ENCODE results near the gene PNKD.
"Not testable (repeated sequence)": the region's sequence is repeated elsewhere in the genome, so short reads cannot be mapped to it uniquely, and the experiment has no call there.

PNKD gene

DNA sequence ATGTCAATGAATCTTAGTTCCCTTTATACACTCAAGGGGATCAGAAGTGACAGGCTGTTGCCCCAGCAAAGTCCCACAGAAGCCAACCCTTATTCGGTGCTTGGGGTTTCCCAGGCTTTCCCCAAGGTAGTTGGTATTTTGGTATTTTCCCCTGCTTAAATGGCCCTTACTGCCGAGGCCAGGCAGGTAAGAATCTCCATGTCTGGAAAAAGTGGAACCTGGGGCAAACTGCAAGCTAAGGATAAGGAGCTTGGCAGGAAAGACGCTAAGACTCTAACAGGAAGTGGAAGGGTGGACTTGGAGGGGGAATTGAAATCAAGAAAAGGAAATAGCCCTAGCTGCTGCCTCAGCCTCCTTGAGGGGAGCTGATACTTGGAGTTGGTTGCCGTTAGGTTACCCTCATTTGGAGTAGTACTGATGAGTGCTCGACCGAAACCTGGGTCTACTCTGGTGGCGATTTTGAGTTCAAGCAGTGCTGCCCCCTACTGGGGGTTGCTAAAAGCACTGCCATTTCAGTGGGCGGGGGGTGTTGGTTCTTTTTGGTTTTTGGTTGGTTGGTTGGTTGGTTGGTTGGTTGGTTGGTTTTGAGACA is 12.8 kb upstream of the PNKD start:
- no peak for DNase-seq

DNA sequence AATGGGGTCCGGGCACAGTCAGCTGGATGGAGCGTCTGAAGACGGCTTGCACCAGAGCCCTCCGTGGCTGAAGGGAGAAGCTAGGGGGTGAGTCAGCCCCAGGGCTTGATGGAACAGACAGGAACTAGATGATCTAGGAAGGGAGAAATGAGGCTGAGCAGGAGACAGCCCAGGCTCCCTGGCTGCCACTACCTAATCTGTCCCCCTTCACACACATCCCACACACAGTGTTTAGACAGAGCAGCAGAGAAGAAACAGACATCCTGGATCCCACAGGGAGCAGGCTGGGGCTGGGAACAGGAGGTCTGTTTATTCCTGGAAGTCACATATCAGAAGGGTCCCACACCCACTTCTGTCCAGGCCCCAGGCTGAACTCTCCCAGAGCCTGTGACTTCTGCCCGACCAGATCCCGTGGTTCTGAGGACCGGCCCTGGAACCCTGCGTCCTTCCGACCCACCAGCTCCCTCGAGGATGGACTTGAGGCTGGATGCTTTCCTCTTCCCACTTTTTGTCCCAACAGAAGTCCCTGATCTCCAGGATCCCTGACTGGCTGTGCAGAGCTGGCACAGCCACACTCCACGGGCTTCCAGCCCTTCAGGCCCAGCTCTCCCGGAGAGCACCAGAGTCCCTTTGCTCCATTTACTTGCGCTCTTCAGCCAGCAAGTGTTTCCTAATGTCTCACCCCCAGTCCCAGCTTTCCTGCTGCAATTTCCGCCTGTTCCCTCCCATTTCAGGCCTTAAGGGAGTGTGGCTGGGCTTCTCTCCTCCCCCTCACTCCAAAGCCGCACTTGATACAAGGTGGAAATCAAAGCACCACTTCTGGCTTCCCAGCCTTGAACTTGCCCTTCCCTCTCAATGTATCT is 11.0 kb upstream of the PNKD start:
- DNase-seq: peak; percentile 19

DNA sequence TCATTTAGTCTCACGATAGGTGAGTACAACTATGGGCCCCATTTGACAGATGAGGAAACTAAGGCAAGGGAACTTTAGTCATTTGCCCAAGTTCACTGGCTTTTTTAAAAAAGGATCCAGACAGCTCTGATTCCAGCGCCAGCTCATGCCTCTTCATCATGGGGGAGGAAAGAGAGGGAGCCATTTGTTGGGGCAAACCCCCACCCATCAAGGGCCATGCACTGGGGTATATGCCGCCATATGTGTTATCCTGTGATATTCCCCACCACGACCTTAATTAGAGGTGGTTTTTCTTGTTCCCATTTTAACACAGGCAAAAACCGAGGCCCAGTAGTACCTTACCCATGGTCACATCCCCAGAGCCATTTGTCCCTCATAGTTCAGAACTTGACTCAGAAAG is 10.2 kb upstream of the PNKD start:
- DNase-seq: no peak

DNA sequence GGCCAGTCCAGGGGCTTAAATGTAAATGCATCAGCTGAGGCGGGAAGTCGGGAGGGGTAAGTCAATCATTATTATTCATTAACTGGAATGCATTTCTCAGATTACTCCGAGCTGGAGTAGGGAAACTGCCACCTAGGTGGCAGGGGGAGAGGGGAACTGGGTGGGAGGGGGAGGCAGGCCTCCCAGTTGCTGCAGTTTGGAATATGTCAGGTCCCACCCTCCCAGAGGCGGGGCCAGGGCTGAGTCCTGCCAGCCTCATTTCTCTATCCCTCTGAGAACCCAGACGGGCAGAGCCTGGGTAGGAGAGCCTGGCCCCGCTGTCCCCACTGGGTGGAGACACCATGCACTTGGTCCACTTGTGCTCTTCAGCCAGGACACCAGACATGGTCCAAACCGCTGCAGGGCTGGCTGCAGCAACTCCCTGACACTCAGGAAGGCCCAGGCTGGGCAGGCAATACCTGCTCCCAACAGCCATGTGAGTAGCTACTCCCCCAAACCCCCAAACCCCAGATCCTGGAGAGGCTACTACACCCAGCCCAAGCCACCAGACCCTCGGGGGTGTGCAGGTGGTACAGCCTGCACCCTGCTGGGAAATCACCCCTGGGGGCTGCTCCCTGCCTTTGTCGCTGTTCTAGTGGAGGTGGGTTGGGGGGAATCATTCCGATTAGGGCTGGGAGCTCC is 9.4 kb upstream of the PNKD start, which contains the start of gene GPBAR1:
Gene GPBAR1 (plus strand): TSS at position 274 of the 681 bp plus-strand sequence. CDS start 1,710 bp downstream, outside the sequence.
- no peak for DNase-seq

DNA sequence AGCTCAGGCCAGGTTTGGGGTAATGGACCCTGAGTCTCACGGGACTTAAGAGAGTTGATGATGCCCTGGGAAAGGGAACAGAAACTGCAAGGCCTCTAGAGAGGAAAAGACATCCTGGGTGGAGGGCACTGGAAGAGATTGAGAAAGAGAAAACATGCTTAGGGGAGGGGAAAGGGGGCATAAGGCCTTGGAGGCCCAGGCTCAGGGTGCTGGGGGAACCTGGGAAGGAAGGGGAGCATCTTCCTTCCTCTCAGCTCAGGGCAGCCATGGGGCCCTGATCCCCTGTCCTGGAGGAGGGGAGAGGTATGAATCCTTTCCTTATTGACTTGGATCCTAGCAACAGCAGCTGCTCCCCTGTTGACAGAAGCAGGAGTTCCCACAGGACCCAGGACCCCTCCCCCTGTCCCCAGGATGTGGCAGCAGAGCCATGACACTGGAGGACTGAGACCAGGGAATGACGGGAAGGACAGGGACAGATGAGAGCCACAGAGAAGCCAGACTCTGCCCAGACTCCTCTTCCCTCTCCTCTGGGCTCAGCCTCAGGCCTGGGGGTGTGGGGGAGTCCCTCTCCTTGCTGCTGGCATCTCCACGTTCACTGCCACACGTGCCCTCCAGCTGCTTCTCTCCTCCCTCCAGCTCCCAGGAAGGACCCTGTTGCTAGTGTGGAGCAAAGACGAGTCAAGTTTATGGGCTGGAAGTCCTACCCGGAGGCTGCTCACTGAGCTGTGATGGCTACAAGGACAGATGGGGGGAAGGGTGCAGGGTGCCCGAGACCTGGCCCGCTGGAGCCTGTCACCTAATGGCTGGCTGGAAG is 8.7 kb upstream of the PNKD start:
- DNase-seq: no peak

DNA sequence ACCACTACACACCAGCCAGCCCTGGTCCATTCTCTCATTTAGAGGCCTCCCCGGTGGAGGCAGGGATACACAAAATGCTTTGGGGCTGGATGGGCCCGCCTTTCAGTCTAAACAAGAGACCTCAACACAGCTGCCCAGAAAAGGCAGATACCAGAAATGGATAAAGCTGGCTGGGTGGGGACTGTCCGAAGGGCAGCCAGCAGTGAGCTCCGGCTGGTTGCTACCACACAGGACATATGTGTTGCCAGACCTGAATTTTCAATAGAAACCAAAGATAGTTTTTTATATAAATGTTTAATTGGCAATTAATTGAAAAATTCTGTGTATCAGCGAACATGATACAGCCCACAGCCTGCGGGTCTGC is 8.1 kb upstream of the PNKD start:
- no peak for DNase-seq

DNA sequence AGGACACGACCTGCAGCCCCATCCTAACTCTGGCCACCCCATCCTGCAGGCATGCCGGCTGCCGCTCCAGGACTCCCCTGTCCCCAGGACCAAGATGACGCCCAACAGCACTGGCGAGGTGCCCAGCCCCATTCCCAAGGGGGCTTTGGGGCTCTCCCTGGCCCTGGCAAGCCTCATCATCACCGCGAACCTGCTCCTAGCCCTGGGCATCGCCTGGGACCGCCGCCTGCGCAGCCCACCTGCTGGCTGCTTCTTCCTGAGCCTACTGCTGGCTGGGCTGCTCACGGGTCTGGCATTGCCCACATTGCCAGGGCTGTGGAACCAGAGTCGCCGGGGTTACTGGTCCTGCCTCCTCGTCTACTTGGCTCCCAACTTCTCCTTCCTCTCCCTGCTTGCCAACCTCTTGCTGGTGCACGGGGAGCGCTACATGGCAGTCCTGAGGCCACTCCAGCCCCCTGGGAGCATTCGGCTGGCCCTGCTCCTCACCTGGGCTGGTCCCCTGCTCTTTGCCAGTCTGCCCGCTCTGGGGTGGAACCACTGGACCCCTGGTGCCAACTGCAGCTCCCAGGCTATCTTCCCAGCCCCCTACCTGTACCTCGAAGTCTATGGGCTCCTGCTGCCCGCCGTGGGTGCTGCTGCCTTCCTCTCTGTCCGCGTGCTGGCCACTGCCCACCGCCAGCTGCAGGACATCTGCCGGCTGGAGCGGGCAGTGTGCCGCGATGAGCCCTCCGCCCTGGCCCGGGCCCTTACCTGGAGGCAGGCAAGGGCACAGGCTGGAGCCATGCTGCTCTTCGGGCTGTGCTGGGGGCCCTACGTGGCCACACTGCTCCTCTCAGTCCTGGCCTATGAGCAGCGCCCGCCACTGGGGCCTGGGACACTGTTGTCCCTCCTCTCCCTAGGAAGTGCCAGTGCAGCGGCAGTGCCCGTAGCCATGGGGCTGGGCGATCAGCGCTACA is 7.4 kb upstream of the PNKD start:
- no peak for DNase-seq

DNA sequence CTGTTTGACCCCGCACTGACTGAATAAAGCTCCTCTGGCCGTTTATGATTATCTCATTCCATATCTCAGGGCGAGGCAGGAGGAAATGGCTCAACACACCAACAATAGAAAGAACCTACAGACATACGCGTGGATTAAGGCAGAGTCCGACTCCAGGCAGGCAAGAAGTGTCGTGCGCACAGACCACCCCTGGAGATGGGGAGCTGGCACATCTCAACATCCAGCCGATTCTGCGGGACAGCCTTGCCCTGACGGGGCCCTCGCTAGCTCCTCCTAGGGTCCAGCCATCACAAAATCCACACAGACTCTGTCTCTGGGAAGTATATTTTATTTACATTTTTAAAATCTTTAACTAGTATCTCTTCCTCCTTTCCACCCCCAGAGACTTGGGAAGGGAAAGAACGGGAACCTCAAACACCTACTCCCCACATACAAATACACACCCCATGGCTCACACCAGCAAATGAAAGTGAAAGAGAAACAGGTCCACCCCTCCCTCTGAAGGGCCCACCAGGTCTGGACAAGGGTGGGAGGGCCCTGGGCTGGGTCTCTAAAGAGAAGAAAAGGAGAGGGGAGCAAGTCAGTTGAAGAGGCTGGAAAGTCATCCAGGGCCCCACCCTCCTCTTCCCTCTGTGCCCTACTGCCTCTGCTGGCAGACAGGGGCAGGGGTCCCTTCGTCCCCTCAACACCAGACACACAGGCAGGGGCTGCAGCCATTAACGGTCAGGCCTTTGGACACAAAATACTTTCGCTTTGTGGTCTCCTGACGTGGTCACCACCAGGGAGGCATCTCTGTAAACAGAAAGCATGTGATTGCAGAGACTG is 6.3 kb upstream of the PNKD start:
- DNase-seq: no peak

DNA sequence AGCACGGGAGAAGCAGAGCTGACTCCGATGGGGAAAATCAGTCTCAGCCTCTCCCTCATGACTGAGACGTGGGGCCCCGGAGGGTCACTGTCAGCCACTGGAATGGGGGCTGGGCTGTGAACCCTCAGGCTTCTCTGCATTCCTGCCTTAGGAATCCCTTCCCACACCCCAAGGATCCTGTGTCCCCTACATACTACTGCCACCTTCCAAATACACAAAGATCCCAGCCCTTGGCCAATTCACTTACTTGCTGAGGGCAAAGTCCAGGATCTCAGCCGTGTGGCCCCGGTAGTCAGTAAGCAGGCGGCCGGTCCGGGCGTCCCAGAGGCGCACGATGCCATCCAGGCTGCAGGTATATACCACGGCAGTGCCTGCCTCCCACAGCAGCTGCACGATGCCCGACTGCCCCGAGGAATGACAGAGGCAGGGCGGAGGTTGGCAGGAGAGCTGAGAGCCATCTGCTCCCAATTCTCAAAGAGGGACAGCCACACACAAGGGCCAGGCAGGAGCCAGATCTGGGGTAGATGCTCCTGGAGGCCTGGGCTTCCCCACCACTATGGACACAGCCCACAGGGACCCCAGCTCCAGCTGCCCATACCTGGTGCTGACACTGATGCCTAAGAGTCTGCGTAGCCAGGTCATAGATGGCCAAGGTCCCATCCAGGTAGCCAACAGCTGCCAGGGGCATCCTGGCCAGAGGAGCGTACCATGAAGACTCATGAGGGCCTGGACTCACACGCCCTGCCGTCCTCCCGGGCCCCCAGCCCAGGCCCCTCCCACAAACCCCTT is 5.4 kb upstream of the PNKD start:
- no peak for DNase-seq

DNA sequence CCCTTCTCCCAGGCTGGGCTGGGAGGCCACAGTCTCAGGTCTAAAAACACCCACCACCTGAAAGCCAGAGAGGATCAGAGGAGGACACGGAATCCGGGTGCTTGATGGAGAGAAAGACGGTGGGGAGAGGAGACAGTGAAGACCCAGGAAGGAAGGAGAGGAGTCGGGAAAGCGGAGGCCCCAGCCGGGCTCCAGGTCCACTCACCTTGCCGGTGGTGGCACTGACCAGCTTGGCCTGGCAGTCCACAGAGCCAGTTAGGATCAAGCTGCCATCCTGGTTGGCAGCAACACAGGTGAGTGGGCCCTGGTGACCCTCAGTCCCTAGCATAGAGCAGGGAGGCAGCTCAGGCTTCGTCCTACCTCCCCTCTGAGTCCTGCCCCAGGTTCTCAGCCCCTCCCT is 4.7 kb upstream of the PNKD start:
- DNase-seq: no peak

DNA sequence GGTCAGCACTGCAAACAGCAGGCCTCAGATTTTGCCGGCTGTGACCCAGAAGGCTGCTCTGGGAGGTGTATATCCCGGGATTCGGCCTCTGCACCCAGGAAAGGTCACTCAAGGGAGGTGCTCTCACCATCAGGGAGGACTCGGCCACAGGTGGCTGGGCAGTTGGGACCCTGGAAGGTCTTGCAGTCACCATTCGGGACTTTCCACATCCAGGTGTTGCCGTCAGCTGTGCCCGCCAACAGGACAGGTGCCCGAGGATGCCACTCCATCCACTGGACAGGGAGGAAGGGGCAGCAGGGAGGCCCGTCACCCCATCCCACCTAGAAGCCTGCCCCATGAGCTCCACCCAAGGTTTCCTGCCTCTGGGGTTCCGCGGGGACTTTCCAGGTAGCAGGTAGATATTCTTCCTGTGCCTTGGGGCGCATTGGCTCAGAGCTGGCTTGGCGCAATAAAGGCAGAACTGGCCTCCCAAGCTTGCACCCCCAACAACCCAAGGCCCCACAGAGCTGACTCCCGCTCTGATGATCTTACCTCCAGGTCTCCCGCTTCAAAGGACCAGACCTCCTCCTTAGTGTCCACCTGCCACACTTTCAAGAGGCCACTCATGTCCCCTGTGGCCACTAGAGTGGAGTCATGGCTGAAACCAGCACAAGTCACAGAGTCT is 3.9 kb upstream of the PNKD start:
- no peak for DNase-seq

DNA sequence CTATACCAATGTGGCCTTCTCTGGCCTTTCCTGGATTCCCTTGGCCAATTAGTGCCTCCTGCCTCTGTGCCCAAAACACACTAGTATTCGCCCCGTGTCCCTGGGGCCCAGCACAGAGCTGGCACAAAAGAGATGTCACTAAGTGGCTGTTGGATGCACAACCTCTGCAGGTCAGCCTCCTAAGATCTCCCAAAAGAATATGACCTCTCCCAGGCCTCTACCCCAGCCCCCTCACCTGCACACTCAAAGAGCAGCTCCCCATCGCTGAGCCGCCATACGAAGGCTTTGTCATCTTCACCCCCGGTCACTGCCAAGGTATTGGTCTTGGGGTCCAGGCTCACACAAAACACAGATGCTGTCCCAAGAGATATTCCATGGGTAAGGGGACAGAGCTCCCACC is 3.1 kb upstream of the PNKD start:
- DNase-seq: no peak

DNA sequence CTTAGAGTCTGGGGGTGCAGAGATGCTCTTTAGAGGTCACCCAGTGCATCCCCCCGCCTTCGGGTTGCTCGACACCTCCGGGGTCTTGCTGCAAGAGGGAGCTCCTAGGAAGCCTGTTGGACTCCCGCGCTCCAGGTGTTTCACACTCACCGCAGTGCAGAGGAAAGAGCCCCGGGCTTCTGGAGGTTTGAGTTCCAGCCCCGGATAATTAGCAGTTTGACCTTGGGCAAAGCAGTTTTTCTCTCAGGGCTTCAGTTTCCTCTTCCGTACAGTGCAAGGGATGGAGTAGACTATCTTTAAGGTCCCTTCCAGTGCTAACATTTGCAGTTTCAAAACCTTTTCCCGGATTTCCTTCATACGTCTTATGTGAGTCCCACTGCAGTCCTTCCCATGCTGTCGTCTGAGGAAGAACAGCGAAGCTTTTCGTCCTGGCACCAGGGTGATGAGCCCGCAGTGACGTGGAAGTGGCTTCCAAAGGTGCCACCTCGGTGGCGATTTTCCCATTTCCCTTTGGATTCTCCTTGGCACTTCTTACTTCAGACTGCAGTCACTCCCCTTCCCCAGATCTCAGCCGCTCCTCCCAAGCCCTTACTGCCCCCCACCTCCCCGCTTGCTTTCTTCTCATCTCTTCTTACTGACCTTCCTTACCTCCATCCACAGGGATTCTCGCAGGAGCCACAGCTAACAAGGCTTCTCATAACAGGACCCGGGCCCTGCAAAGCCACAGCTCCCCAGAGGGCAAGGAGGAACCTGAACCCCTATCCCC is 585 bp downstream of the PNKD start:
- DNase-seq: no peak

DNA sequence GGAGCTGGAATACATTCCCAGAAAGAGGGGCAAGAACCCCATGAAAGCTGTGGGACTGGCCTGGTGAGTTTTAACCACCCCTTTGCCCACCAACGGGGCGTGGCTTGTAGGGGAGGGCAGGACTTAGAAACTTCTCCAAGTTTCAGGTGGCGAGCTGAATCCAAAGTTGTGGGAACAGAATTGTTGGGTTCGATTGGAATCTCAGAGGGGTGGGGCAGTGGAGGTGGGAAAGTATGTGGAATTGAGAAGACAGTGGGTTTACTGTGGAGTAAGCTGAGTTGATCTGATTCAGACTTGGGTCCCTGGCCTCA is 1.1 kb downstream of the PNKD start:
- DNase-seq: no peak

DNA sequence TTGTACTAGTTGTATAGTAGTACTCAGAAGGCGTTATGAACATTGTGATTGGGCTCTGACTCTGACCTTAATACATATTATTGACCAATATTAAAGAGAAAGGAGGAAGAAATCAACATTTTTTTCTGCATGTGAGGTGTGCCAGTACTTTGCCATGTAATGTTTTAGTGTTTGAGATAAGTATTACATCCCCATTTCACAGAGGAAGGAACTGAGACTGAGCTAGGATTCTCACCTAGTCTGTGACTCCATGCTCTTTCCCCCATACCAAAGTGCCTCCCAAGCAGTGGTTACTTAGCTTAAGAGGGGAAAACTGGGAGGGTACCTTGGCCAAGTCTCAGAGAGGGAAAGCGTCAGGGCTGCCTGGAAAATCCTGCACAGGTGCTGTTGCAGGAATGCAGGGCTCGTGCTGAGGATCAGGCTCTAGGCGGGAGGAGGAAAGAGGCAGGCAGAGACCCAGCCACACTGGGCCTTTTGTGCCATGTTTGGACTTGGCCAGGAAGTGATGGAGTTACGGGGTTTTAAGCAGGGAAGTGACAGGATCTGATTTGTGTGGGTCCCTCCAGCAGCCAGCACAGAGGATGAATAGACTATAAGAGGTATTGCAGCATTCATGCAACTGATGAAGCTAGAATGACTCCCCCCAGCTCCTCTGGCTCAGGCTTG is 1.7 kb downstream of the PNKD start:
- DNase-seq: no peak

DNA sequence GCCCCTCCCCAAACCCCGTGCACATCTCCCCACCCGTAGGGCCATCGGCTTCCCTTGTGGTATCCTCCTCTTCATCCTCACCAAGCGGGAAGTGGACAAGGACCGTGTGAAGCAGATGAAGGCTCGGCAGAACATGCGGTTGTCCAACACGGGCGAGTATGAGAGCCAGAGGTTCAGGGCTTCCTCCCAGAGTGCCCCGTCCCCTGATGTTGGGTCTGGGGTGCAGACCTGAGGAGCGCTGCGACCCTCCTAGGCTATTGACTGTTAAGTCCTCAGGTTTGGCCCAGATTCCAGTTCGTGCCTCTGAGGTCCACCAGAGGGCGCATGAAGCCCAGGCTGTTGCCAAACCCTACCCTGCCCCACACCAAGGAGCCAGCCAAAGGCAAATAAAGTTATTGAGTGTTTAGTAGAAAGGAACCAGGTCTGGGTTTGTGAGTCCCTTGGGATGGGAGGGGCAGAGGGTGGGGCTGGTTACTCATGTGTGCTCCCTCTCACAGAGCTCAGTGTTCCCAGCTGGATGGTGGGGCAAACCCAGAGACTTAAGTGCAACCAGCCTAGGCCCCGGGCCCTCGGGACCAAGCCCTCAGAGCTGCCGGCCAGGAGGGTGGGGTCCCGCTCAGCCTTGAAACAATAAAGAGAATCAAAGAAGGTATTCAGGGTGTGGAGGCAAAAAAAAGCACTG is 2.4 kb downstream of the PNKD start:
- DNase-seq: peak; percentile 72

DNA sequence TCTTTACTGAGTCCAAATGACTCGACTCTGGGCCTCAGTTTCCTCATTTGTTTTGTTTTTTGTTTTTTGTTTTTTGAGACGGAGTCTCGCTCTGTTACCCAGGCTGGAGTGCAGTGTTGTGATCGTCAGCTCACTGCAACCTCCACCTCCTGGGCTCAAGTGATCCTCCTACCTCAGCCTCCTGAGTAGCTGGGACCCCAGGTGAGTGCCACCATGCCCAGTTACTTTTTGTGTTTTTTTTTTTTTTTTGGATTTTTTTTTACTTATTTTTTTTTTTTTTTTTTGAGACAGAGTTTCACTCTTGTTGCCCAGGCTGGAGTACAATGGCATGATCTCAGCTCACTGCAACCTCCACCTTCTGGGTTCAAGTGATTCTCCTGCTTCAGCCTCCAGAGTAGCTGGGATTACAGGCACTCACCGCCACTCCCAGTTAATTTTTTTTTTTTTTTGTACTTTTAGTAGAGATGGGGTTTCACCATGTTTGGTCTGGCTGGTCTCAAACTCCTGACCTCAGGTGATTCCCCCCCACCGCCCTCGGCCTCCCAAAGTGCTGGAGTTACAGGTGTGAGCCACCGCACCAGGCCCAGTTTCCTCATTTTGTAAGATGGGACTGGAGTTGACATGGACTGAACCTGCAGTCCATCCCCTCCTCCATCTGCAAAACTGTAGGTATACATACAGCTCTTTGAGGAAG is 3.0 kb downstream of the PNKD start:
- DNase-seq: not testable (repeated sequence)

Data from kidney glomerular epithelial cell (primary cell).